ENCODE measurements around the gene GAS7. TPM values are rescaled to one million over a fixed set of nuclear protein-coding genes. Genes with fewer than 3 reads are reported as not detected.

Gene GAS7
- total and polyA plus RNA-seq, 9 of the 15 experiments (the other 6 are each of a cell fraction or from before 2014, with no cell fraction given), result 0.11 to 0.33 TPM; not detected in 7

DNA sequence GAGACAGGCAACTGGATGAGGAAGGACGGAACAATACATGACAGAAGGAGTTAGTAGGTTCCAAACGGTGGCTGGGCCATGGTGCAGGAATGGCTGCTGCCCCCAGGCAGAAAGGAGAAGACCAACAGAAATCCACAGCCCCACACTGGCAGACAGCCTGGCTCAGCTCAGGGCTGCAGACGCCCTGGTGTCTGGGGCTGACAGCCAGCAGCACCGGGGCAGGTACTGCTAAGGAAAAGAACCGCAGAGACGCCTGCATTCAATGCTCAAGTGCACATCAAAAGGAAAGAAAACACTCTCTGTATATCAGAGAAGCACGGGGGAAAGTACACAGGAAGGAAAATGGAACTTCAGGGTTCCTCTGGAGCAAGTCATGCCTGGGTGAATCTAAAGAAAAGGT, 53.4 kb downstream of the GAS7 start:
- no peaks in the 10 kb centered on the region for H4K20me1 ChIP-seq (replicated peaks; ENCODE audit: control insufficient read depth, insufficient read depth, low read length)
- no peaks in the 10 kb centered on the region for H3K36me3 ChIP-seq (ENCODE audit: control insufficient read depth, insufficient read depth, low read length)
- H3K27ac ChIP-seq (ENCODE audit: extremely low read depth, low read depth, low read length), result no peak overlapping the region
- no peaks in the 10 kb centered on the region for H3K4me1 ChIP-seq (replicated peaks in 1 of 2; ENCODE audit: control insufficient read depth in 2 of 2, insufficient read depth in 2 of 2, low read length in 2 of 2)
- no peak overlapping the region for H3K4me2 ChIP-seq (ENCODE audit: insufficient read depth, low read length)
- no TSS peak for BruUV-seq (replicated peaks)
- DNase-seq (ENCODE audit: extremely low read depth in 1 of 4, low spot score in 3 of 4) (no peak), ATAC-seq (no peak), FAIRE-seq (no peak)
- H3K4me3 ChIP-seq, result no peak overlapping the region
- ChIA-PET CTCF (ENCODE audit: low intra/inter-chr PET ratio) (no interaction called here), POLR2A (no interaction called here)
- no peaks in the 10 kb centered on the region for H3K79me2 ChIP-seq (ENCODE audit: control insufficient read depth, insufficient read depth, low read length)
- H3K9ac ChIP-seq (ENCODE audit: insufficient read depth in 1 of 2, low read depth in 2 of 2, low read length in 2 of 2), result no peak overlapping the region
- no peak overlapping the region for H2AFZ ChIP-seq (ENCODE audit: low read depth, low read length)
- no peaks in the 10 kb centered on the region for H3K9me3 ChIP-seq (replicated peaks; ENCODE audit: control insufficient read depth, insufficient read depth, low read depth, low read length)
- WGBS (ENCODE audit: insufficient coverage, low coverage, missing lambda C conversion rate), result 0% methylated on average over 7 of the region's 7 CpGs
- H3K27me3 ChIP-seq (ENCODE audit: control insufficient read depth in 2 of 2, insufficient read depth in 2 of 2, low read length in 2 of 2), result no peaks in the 10 kb centered on the region; a peak in 3 of 5 replicates
- intact Hi-C loops (cut with micrococcal nuclease) (no loop called here), in situ Hi-C loops (cut with MboI) (no loop called here)
- no peaks in the 10 kb centered on the region for H3K9me1 ChIP-seq (ENCODE audit: control insufficient read depth, insufficient read depth, low read length)
- TF ChIP-seq NELFE (IDR thresholded peaks at IDR 0.05; ENCODE audit: insufficient read depth, insufficient read length) (no peak), ETV5 (CRISPR knock-in tag; IDR thresholded peaks at IDR 0.05; ENCODE audit: low read depth) (no peak), NFRKB (IDR thresholded peaks at IDR 0.05; ENCODE audit: low read depth) (no peak), IFI16 (CRISPR knock-in tag; IDR thresholded peaks at IDR 0.05) (no peak), CEBPB (tag; IDR thresholded peaks at IDR 0.05) (no peak), E2F6 (IDR thresholded peaks at IDR 0.05; ENCODE audit: borderline replicate concordance in 1 of 2, extremely low read depth in 1 of 2, insufficient read depth in 1 of 2, insufficient read length in 1 of 2, low read depth in 1 of 2, low read length in 1 of 2, poor library complexity in 1 of 2, severe bottlenecking in 1 of 2) (no peak), ATF7 (IDR thresholded peaks at IDR 0.05) (no peak), ZBTB8A (IDR thresholded peaks at IDR 0.05; ENCODE audit: partially characterized antibody) (no peak), HNRNPK (IDR thresholded peaks at IDR 0.05; ENCODE audit: low read depth, low read length, poor library complexity, severe bottlenecking) (no peak), GABPA (tag; conservative IDR thresholded peaks at IDR 0.05; ENCODE audit: low read depth) (no peak), HSF4 (CRISPR knock-in tag; IDR thresholded peaks at IDR 0.05; ENCODE audit: borderline replicate concordance) (no peak), RBBP5 (IDR thresholded peaks at IDR 0.05; ENCODE audit: borderline replicate concordance, insufficient read depth, low read length, poor library complexity, severe bottlenecking) (no peak)
- TF ChIP-seq, protein P1, sequence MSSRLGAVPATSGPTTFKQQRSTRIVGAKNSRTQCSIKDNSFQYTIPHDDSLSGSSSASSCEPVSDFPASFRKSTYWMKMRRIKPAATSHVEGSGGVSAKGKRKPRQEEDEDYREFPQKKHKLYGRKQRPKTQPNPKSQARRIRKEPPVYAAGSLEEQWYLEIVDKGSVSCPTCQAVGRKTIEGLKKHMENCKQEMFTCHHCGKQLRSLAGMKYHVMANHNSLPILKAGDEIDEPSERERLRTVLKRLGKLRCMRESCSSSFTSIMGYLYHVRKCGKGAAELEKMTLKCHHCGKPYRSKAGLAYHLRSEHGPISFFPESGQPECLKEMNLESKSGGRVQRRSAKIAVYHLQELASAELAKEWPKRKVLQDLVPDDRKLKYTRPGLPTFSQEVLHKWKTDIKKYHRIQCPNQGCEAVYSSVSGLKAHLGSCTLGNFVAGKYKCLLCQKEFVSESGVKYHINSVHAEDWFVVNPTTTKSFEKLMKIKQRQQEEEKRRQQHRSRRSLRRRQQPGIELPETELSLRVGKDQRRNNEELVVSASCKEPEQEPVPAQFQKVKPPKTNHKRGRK (tag; IDR thresholded peaks at IDR 0.05), result no peak
- TF ChIP-seq, protein P2, sequence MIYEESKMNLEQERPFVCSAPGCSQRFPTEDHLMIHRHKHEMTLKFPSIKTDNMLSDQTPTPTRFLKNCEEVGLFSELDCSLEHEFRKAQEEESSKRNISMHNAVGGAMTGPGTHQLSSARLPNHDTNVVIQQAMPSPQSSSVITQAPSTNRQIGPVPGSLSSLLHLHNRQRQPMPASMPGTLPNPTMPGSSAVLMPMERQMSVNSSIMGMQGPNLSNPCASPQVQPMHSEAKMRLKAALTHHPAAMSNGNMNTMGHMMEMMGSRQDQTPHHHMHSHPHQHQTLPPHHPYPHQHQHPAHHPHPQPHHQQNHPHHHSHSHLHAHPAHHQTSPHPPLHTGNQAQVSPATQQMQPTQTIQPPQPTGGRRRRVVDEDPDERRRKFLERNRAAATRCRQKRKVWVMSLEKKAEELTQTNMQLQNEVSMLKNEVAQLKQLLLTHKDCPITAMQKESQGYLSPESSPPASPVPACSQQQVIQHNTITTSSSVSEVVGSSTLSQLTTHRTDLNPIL (CRISPR knock-in tag; IDR thresholded peaks at IDR 0.05), result no peak
- TF ChIP-seq, protein P3, sequence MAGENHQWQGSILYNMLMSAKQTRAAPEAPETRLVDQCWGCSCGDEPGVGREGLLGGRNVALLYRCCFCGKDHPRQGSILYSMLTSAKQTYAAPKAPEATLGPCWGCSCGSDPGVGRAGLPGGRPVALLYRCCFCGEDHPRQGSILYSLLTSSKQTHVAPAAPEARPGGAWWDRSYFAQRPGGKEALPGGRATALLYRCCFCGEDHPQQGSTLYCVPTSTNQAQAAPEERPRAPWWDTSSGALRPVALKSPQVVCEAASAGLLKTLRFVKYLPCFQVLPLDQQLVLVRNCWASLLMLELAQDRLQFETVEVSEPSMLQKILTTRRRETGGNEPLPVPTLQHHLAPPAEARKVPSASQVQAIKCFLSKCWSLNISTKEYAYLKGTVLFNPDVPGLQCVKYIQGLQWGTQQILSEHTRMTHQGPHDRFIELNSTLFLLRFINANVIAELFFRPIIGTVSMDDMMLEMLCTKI (IDR thresholded peaks at IDR 0.05; ENCODE audit: partially characterized antibody), result no peak
